HepG2 (cell line): ENCODE data around the gene RPL18. TPM values are rescaled to one million over a fixed set of nuclear protein-coding genes. Genes with fewer than 3 reads are reported as not detected.

ENCODE experiments used
- BCL6 ChIP-seq: IDR thresholded peaks from 2 replicates; pipeline ENCODE4 v1.6.1; 2016; ENCODE audit warnings: missing genetic modification reagents, missing compliant biosample characterization
- GTF2F1 ChIP-seq: fragments of 150-350 bp; IDR thresholded peaks from 2 replicates; pipeline ENCODE4 v1.6.1; 2014; ENCODE audit warnings: low read length
- HOXA9 ChIP-seq: sonication (generic); formaldehyde crosslinking; IDR thresholded peaks from 2 replicates; pipeline ENCODE4 v1.8.1; 2022; ENCODE audit warnings: missing genetic modification reagents, mild to moderate bottlenecking, moderate library complexity, borderline replicate concordance
- IRX3 ChIP-seq: sonication (generic); formaldehyde crosslinking; IDR thresholded peaks from 2 replicates; pipeline ENCODE4 v1.8.1; 2023; ENCODE audit warnings: mild to moderate bottlenecking, low read depth, missing genetic modification reagents, borderline replicate concordance
- KDM5B ChIP-seq: sonication (generic); formaldehyde crosslinking; IDR thresholded peaks from 2 replicates; pipeline ENCODE4 v1.4.0; 2020; ENCODE audit warnings: missing genetic modification reagents, mild to moderate bottlenecking, borderline replicate concordance
- MTA1 ChIP-seq: sonication (generic); formaldehyde crosslinking; IDR thresholded peaks from 2 replicates; pipeline ENCODE4 v1.4.0; 2020; ENCODE audit warnings: missing genetic modification reagents, mild to moderate bottlenecking, borderline replicate concordance
- ONECUT2 ChIP-seq: sonication (generic); formaldehyde crosslinking; IDR thresholded peaks from 2 replicates; pipeline ENCODE4 v1.4.0; 2020; ENCODE audit warnings: missing genetic modification reagents
- PHF20 ChIP-seq: sonication (generic); formaldehyde crosslinking; IDR thresholded peaks from 2 replicates; pipeline ENCODE4 v1.5.0; 2020; ENCODE audit warnings: mild to moderate bottlenecking, missing genetic modification reagents
- POGZ ChIP-seq: sonication (generic); formaldehyde crosslinking; IDR thresholded peaks from 2 replicates; pipeline ENCODE4 v1.4.0; 2020; ENCODE audit warnings: mild to moderate bottlenecking, missing genetic modification reagents
- SIN3B ChIP-seq: fragments of 150-350 bp; IDR thresholded peaks from 2 replicates; pipeline ENCODE4 v1.6.1; 2014; ENCODE audit warnings: low read length
- TFDP2 ChIP-seq: sonication (generic); formaldehyde crosslinking; IDR thresholded peaks from 2 replicates; pipeline ENCODE4 v1.4.0; 2020; ENCODE audit warnings: missing genetic modification reagents
- THYN1 ChIP-seq: sonication (generic); formaldehyde crosslinking; IDR thresholded peaks from 2 replicates; pipeline ENCODE4 v1.8.1; 2023; ENCODE audit warnings: low read depth, mild to moderate bottlenecking, moderate library complexity, missing genetic modification reagents, borderline replicate concordance
- ZBTB7B ChIP-seq: sonication (generic); formaldehyde crosslinking; IDR thresholded peaks from 2 replicates; pipeline ENCODE4 v1.4.0; 2020; ENCODE audit warnings: missing genetic modification reagents
- ZFYVE20 ChIP-seq: sonication (generic); formaldehyde crosslinking; IDR thresholded peaks from 2 replicates; pipeline ENCODE4 v1.8.0; 2023; ENCODE audit warnings: low read depth, mild to moderate bottlenecking, moderate library complexity, missing genetic modification reagents, borderline replicate concordance
- ZNF235 ChIP-seq: sonication (generic); formaldehyde crosslinking; IDR thresholded peaks from 2 replicates; pipeline ENCODE4 v1.8.1; 2023; ENCODE audit warnings: mild to moderate bottlenecking, missing genetic modification reagents, borderline replicate concordance
- ZNF331 ChIP-seq: sonication (generic); formaldehyde crosslinking; IDR thresholded peaks from 2 replicates; pipeline ENCODE4 v1.4.0; 2020; ENCODE audit warnings: missing genetic modification reagents
- ZNF552 ChIP-seq: sonication (generic); formaldehyde crosslinking; IDR thresholded peaks from 2 replicates; pipeline ENCODE4 v1.9.0; 2022; ENCODE audit warnings: missing genetic modification reagents, mild to moderate bottlenecking, borderline replicate concordance
- ZNF589 ChIP-seq: sonication (generic); formaldehyde crosslinking; conservative IDR thresholded peaks from 2 replicates; pipeline ENCODE4 v1.8.0; 2022; ENCODE audit warnings: mild to moderate bottlenecking, moderate library complexity, missing genetic modification reagents
- polyA plus RNA-seq, 8 experiments: library from polyadenylated mRNA; depleted of rRNA in 3 of 8; stranded (reverse) in 7 of 8; unstranded in 1 of 8; fragments of >200 nt; fragmentation: Illumina TruSeq in 4 of 8; extraction: Trizol in 4 of 8; gene quantifications; 2 replicates each; pipeline versions ENCODE4 v1.2.1 to v1.2.3, GENCODE V29; 2011 to 2016; ENCODE audit warnings: low read depth in 4 of 8, missing spikeins in 1 of 8, mixed read lengths in 1 of 8; ENCODE audit not compliant: insufficient read depth in 1 of 8
- total RNA-seq, 5 experiments: library from RNA; depleted of rRNA; stranded (reverse); fragments of >200 nt; fragmentation: Illumina TruSeq; extraction: Trizol; gene quantifications; 2 replicates each; pipeline ENCODE4 v1.2.3, GENCODE V29; 2016; ENCODE audit warnings: low read depth in 1 of 5
- TF ChIP-seq, protein P1 (sequence below): sonication (generic); formaldehyde crosslinking; IDR thresholded peaks from 2 replicates; pipeline ENCODE4 v1.4.0; 2020; ENCODE audit warnings: missing genetic modification reagents
- TF ChIP-seq, protein P2 (sequence below), 2 experiments: sonication (generic) in 1 of 2; formaldehyde crosslinking in 1 of 2; IDR thresholded peaks; 2 replicates each; pipeline versions ENCODE4 v1.4.0 to v1.6.1; 2018 to 2020; ENCODE audit warnings: missing genetic modification reagents in 2 of 2, borderline replicate concordance in 1 of 2, low read depth in 1 of 2, mild to moderate bottlenecking in 1 of 2, missing biosample characterization in 1 of 2
- TF ChIP-seq, protein P3 (sequence below): IDR thresholded peaks from 2 replicates; pipeline ENCODE4 v1.6.1; 2016; ENCODE audit warnings: low read depth
- TF ChIP-seq, protein P4 (sequence below): sonication (generic); formaldehyde crosslinking; IDR thresholded peaks from 2 replicates; pipeline ENCODE4 v1.5.0; 2020; ENCODE audit warnings: mild to moderate bottlenecking, missing genetic modification reagents, borderline replicate concordance

Gene RPL18
- total and polyA plus RNA-seq, 2 of the 13 experiments (the other 11 are each of a cell fraction or from before 2014, with no cell fraction given), result 1,485 to 1,639 TPM

GRCh38 chr19:48637449-48637947, 18.5 kb upstream of the RPL18 start (continued):
- TF ChIP-seq, protein P1, sequence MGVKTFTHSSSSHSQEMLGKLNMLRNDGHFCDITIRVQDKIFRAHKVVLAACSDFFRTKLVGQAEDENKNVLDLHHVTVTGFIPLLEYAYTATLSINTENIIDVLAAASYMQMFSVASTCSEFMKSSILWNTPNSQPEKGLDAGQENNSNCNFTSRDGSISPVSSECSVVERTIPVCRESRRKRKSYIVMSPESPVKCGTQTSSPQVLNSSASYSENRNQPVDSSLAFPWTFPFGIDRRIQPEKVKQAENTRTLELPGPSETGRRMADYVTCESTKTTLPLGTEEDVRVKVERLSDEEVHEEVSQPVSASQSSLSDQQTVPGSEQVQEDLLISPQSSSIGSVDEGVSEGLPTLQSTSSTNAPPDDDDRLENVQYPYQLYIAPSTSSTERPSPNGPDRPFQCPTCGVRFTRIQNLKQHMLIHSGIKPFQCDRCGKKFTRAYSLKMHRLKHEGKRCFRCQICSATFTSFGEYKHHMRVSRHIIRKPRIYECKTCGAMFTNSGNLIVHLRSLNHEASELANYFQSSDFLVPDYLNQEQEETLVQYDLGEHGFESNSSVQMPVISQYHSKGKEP, result no peak
- no peak; the same call in 1 of the 2 replicates for TF ChIP-seq ZNF589 (CRISPR knock-in tag)
- TF ChIP-seq, protein P2, sequence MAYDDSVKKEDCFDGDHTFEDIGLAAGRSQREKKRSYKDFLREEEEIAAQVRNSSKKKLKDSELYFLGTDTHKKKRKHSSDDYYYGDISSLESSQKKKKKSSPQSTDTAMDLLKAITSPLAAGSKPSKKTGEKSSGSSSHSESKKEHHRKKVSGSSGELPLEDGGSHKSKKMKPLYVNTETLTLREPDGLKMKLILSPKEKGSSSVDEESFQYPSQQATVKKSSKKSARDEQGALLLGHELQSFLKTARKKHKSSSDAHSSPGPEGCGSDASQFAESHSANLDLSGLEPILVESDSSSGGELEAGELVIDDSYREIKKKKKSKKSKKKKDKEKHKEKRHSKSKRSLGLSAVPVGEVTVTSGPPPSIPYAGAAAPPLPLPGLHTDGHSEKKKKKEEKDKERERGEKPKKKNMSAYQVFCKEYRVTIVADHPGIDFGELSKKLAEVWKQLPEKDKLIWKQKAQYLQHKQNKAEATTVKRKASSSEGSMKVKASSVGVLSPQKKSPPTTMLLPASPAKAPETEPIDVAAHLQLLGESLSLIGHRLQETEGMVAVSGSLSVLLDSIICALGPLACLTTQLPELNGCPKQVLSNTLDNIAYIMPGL (CRISPR knock-in tag; IDR thresholded peaks at IDR 0.05; ENCODE audit: borderline replicate concordance in 1 of 2, low read depth in 1 of 2), result peak in 1 of 2 experiments; percentile 57; a peak in 2 of 4 replicates
- no peak for TF ChIP-seq ZNF552 (CRISPR knock-in tag)
- TF ChIP-seq THYN1, result no peak
- TF ChIP-seq POGZ (CRISPR knock-in tag), result peak; percentile 59
- TF ChIP-seq, protein P3, sequence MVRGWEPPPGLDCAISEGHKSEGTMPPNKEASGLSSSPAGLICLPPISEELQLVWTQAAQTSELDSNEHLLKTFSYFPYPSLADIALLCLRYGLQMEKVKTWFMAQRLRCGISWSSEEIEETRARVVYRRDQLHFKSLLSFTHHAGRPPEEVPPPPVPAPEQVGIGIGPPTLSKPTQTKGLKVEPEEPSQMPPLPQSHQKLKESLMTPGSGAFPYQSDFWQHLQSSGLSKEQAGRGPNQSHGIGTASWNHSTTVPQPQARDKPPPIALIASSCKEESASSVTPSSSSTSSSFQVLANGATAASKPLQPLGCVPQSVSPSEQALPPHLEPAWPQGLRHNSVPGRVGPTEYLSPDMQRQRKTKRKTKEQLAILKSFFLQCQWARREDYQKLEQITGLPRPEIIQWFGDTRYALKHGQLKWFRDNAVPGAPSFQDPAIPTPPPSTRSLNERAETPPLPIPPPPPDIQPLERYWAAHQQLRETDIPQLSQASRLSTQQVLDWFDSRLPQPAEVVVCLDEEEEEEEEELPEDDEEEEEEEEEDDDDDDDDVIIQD (CRISPR knock-in tag), result no peak
- TF ChIP-seq PHF20 (CRISPR knock-in tag), result peak; percentile 46; the same call in 1 of the 2 replicates
- TF ChIP-seq ONECUT2 (CRISPR knock-in tag), result no peak
- TF ChIP-seq, protein P4, sequence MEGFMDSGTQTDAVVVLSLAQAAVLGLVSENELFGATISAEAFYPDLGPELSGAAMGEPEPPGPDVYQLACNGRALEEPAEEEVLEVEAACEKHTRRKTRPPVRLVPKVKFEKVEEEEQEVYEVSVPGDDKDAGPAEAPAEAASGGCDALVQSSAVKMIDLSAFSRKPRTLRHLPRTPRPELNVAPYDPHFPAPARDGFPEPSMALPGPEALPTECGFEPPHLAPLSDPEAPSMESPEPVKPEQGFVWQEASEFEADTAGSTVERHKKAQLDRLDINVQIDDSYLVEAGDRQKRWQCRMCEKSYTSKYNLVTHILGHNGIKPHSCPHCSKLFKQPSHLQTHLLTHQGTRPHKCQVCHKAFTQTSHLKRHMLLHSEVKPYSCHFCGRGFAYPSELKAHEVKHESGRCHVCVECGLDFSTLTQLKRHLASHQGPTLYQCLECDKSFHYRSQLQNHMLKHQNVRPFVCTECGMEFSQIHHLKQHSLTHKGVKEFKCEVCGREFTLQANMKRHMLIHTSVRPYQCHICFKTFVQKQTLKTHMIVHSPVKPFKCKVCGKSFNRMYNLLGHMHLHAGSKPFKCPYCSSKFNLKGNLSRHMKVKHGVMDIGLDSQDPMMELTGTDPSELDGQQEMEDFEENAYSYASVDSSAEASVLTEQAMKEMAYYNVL (CRISPR knock-in tag), result no peak
- TF ChIP-seq KDM5B (CRISPR knock-in tag), result peak; percentile 92; the same call in 1 of the 2 replicates
- peak; percentile 70 for TF ChIP-seq BCL6
- no peak for TF ChIP-seq GTF2F1
- no peak for TF ChIP-seq ZNF235
- peak; percentile 93 for TF ChIP-seq HOXA9 (CRISPR knock-in tag)
- TF ChIP-seq ZFYVE20 (CRISPR knock-in tag), result 0 out of 2 replicates have a peak, but pooled peaks have one; percentile 28
- no peak for TF ChIP-seq SIN3B
- TF ChIP-seq ZBTB7B (CRISPR knock-in tag), result no peak
- TF ChIP-seq IRX3 (CRISPR knock-in tag), result peak; percentile 47; the same call in 1 of the 2 replicates
- TF ChIP-seq ZNF331 (CRISPR knock-in tag), result 0 out of 2 replicates have a peak, but pooled peaks have one; percentile 11
- TF ChIP-seq MTA1 (CRISPR knock-in tag), result peak; percentile 35; the same call in 1 of the 2 replicates
- peak; percentile 94 for TF ChIP-seq TFDP2 (CRISPR knock-in tag)
